HG02885 (cell line): ENCODE measurements around the gene CFAP20DC.
"Not testable (repeated sequence)": the region's sequence is repeated elsewhere in the genome, so short reads cannot be mapped to it uniquely, and the experiment has no call there.

Source experiments
- ATAC-seq: cut with Tn5 transposase; IDR thresholded peaks from one replicate; pipeline ENCODE4 v1.9.1; 2021; ENCODE audit warnings: mild to moderate bottlenecking; ENCODE audit not compliant: unreplicated experiment, poor library complexity

The CFAP20DC gene

GRCh38 chr3:58829321-58830000, 220.4 kb downstream of the CFAP20DC start:
- no peak for ATAC-seq

- no peak for ATAC-seq
These were observed 225.0 kb downstream of the CFAP20DC start for GRCh38 chr3:58824777-58825176.

GRCh38 chr3:58824285-58824684, 225.5 kb downstream of the CFAP20DC start:
- no peak for ATAC-seq

GRCh38 chr3:58806551-58807244, 243.1 kb downstream of the CFAP20DC start:
- not testable (repeated sequence) for ATAC-seq

GRCh38 chr3:58804914-58805313, 244.9 kb downstream of the CFAP20DC start:
- ATAC-seq: no peak

GRCh38 chr3:58801541-58801940, 248.3 kb downstream of the CFAP20DC start:
- no peak for ATAC-seq

GRCh38 chr3:58800940-58801339, 248.9 kb downstream of the CFAP20DC start:
- no peak for ATAC-seq

GRCh38 chr3:58800032-58800431, 249.8 kb downstream of the CFAP20DC start:
- ATAC-seq: no peak

GRCh38 chr3:58799271-58799670, 250.6 kb downstream of the CFAP20DC start:
- ATAC-seq: no peak

GRCh38 chr3:58798312-58798711, 251.5 kb downstream of the CFAP20DC start:
- ATAC-seq: peak; percentile 81

GRCh38 chr3:58794750-58795149, 255.1 kb downstream of the CFAP20DC start:
- ATAC-seq: no peak

GRCh38 chr3:58793938-58794337, 255.9 kb downstream of the CFAP20DC start:
- ATAC-seq: no peak

GRCh38 chr3:58792921-58793451, 256.8 kb downstream of the CFAP20DC start:
- ATAC-seq: no peak

GRCh38 chr3:58789385-58789784, 260.4 kb downstream of the CFAP20DC start:
- ATAC-seq: no peak

GRCh38 chr3:58784888-58785287, 264.9 kb downstream of the CFAP20DC start:
- no peak for ATAC-seq

GRCh38 chr3:58784425-58784824, 265.4 kb downstream of the CFAP20DC start:
- no peak for ATAC-seq

GRCh38 chr3:58783845-58784244, 266.0 kb downstream of the CFAP20DC start:
- ATAC-seq: no peak

GRCh38 chr3:58779934-58780333, 269.9 kb downstream of the CFAP20DC start:
- no peak for ATAC-seq

GRCh38 chr3:58776231-58776630, 273.6 kb downstream of the CFAP20DC start:
- no peak for ATAC-seq

GRCh38 chr3:58772462-58772861, 277.4 kb downstream of the CFAP20DC start:
- ATAC-seq: no peak

GRCh38 chr3:58769065-58769464, 280.8 kb downstream of the CFAP20DC start:
- ATAC-seq: no peak
